Breast epithelium (tissue), 4 donors: ENCODE results near the gene MYBBP1A. TPM values are rescaled to one million over a fixed set of nuclear protein-coding genes. Genes with fewer than 3 reads are reported as not detected.

Experiments
- DNase-seq, 2 donors: peaks; one replicate each; pipeline ENCODE4 v3.0.0-alpha.2; 2019; ENCODE audit warnings: low spot score in 2 of 2
- H3K27ac ChIP-seq, 2 donors: fragments of 200-600 bp; sonication (generic) in 1 of 2; one replicate each; pipeline ENCODE4 v1.5.1; 2016 to 2019; ENCODE audit warnings: mild to moderate bottlenecking in 1 of 2
- H3K27me3 ChIP-seq, 2 donors: fragments of 200-600 bp; sonication (generic) in 1 of 2; one replicate each; pipeline versions ENCODE4 v1.5.1 to v1.6.0; 2017 to 2019; ENCODE audit warnings: control low read depth in 1 of 2, mild to moderate bottlenecking in 1 of 2
- H3K36me3 ChIP-seq: fragments of 200-600 bp; one replicate; pipeline ENCODE4 v1.5.1; 2019
- H3K4me1 ChIP-seq, 2 donors: fragments of 200-600 bp; sonication (generic); one replicate each; pipeline ENCODE4 v1.5.1; 2016 to 2019; ENCODE audit warnings: control low read depth in 1 of 2
- H3K4me3 ChIP-seq, 3 donors: fragments of 200-600 bp; sonication (generic); 1 replicate in 2 of 3; 2 replicates in 1 of 3; pipeline ENCODE4 v1.5.1; 2016 to 2019; ENCODE audit warnings: mild to moderate bottlenecking in 3 of 3, moderate library complexity in 2 of 3
- H3K9me3 ChIP-seq, 2 donors: fragments of 200-600 bp; sonication (generic) in 1 of 2; one replicate each; pipeline ENCODE4 v1.5.1; 2016 to 2019; ENCODE audit warnings: control low read depth in 1 of 2
- CTCF ChIP-seq, 3 donors: fragments of 450-650 bp; IDR thresholded peaks; one replicate each; pipeline ENCODE4 v1.5.1; 2016 to 2017; ENCODE audit warnings: antibody characterized with exemption in 3 of 3, mild to moderate bottlenecking in 3 of 3, moderate library complexity in 3 of 3
- POLR2A ChIP-seq: fragments of 450-650 bp; IDR thresholded peaks from one replicate; pipeline ENCODE4 v1.6.1; 2016; ENCODE audit warnings: antibody characterized with exemption, mild to moderate bottlenecking, moderate library complexity
- POLR2AphosphoS5 ChIP-seq, 3 donors: sonication (generic); formaldehyde crosslinking; IDR thresholded peaks; one replicate each; pipeline ENCODE4 v1.6.1; 2017; ENCODE audit warnings: antibody characterized with exemption in 3 of 3
- intact Hi-C: fragments of 100-400 bp; cut with DNase I; formaldehyde crosslinking; loops from one replicate; pipeline ENCODE4 v1.15.1; 2023; ENCODE audit warnings: low total_unique reads
- total RNA-seq, 3 donors: library from RNA; depleted of rRNA; stranded (reverse); fragments of >200 nt; gene quantifications; one replicate each; pipeline ENCODE4 v1.1.0, GENCODE V29; 2016

MYBBP1A gene
- total RNA-seq, 3 donors from 2014 or later = 26.9 to 61.6 (median 50.1) TPM

- no peak for TF ChIP-seq CTCF (IDR thresholded peaks at IDR 0.05)
- no peak for TF ChIP-seq POLR2AphosphoS5 (IDR thresholded peaks at IDR 0.05)
- no peak for TF ChIP-seq POLR2A
- H3K36me3 ChIP-seq = no peaks in the 10 kb centered on the region
- peak in 1 of 2 donors; percentile 17 for DNase-seq
- intact Hi-C loops = no loop called here
- H3K4me1 ChIP-seq = no peaks in the 10 kb centered on the region
- no peak overlapping the region for H3K4me3 ChIP-seq
- H3K9me3 ChIP-seq = no peaks in the 10 kb centered on the region
- no peaks in the 10 kb centered on the region for H3K27me3 ChIP-seq
- H3K27ac ChIP-seq = no peak overlapping the region
These were observed 16.9 kb upstream of the MYBBP1A start for GRCh38 chr17:4572131-4572530.

GRCh38 chr17:4569591-4569990 lies 14.4 kb upstream of the MYBBP1A start:
- H3K4me3 ChIP-seq = no peak overlapping the region
- TF ChIP-seq POLR2A (no peak), CTCF (IDR thresholded peaks at IDR 0.05) (no peak), POLR2AphosphoS5 (IDR thresholded peaks at IDR 0.05) (no peak)
- no peaks in the 10 kb centered on the region for H3K36me3 ChIP-seq
- DNase-seq = no peak
- H3K27me3 ChIP-seq = no peaks in the 10 kb centered on the region
- intact Hi-C loops = loop anchor here (10.0 kb wide), 2 partner anchors 45 to 145 kb away; no protein-coding TSS in a partner anchor
- no peak overlapping the region for H3K27ac ChIP-seq
- H3K4me1 ChIP-seq = no peaks in the 10 kb centered on the region
- H3K9me3 ChIP-seq = no peaks in the 10 kb centered on the region

GRCh38 chr17:4566785-4567184 lies 11.6 kb upstream of the MYBBP1A start:
- Histone ChIP-seq H3K9me3 (no peaks in the 10 kb centered on the region), H3K36me3 (no peaks in the 10 kb centered on the region), H3K27me3 (no peaks in the 10 kb centered on the region), H3K4me3 (no peak overlapping the region), H3K27ac (no peak overlapping the region), H3K4me1 (no peaks in the 10 kb centered on the region)
- intact Hi-C loops = loop anchor here (10.0 kb wide), 2 partner anchors 48 to 142 kb away; no protein-coding TSS in a partner anchor
- no peak for DNase-seq
- no peak for TF ChIP-seq POLR2A
- peak; percentile 47 to 65 (median 60) for TF ChIP-seq CTCF (IDR thresholded peaks at IDR 0.05)

GRCh38 chr17:4565209-4566141 lies 10.3 kb upstream of the MYBBP1A start:
- intact Hi-C loops = loop anchor here (10.0 kb wide), 2 partner anchors 49 to 141 kb away; no protein-coding TSS in a partner anchor
- Histone ChIP-seq H3K4me1 (no peaks in the 10 kb centered on the region), H3K9me3 (no peaks in the 10 kb centered on the region), H3K36me3 (no peaks in the 10 kb centered on the region), H3K27me3 (no peaks in the 10 kb centered on the region), H3K4me3 (no peak overlapping the region), H3K27ac (peak overlapping the region in 1 of 2 donors; percentile 20)
- DNase-seq = peak in 1 of 2 donors; percentile 45
- TF ChIP-seq POLR2A (no peak), CTCF (IDR thresholded peaks at IDR 0.05) (peak; percentile 45 to 70 (median 66))
